Measurements from ENCODE around the gene PHKA2.

Gene PHKA2

DNA sequence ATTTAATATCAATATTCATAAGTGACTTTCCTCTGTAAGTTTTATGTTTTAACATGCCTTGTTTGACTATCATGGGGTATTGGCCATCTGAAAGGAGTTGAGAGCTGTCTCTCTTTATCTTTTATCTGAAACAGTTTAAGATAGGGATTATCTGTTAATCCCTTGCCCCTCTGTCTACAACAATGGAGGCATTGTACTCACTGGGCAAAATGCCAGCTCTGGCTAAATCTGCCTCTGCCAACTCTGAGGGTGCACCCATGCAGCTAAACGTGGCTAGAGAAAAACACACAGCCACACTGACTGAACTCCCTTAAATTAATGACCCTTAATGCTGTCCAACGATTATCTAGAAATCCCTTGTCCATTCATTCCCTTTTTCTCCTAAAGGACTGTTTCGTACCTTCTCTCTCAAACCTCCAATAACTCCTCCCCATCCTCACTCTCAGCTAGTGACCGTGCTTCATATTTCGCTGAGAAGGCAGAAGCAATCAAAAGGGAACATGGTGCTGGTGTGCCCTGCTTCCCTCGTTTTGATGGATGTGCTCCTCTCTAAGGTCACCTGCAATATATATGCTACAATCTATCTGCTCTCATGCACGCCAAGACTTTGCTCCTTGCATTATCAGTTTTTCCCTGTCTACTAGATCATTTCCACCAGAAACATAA is 10.3 kb downstream of the PHKA2 start:
- DNase-seq (ENCODE audit: insufficient read length, low spot score) (no peak), FAIRE-seq (no peak)

GRCh38 chrX:18971506-18971905 is 12.4 kb downstream of the PHKA2 start:
- FAIRE-seq, result no peak
- no peak for DNase-seq (ENCODE audit: insufficient read length, low spot score)

- DNase-seq (ENCODE audit: insufficient read length, low spot score), result no peak
- peak; percentile 28 for FAIRE-seq
Observed at GRCh38 chrX:18970465-18970864, 13.4 kb downstream of the PHKA2 start.

DNA sequence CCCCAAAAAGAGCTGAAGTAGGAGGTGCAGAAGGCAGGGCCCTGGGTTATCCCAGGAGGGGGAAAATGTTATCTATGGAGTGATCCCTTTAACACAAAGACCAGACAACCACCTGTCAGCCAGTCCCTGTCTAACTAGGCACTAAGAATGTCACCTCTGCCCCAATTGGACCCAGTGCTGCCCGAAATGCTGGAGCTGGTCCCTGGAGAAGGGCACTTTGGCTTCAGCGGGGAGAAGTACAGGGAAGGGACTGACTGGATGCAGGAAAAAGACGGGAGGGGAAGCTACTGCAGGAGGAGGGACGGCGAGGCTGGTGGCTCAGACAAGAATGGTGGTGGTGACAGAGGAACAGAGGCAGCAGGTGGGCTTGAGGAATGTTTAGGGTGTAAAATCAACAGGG is 17.3 kb downstream of the PHKA2 start:
- FAIRE-seq (no peak), DNase-seq (ENCODE audit: insufficient read length, low spot score) (no peak)

GRCh38 chrX:18964901-18965300 is 19.0 kb downstream of the PHKA2 start:
- FAIRE-seq (no peak), DNase-seq (ENCODE audit: insufficient read length, low spot score) (no peak)

DNA sequence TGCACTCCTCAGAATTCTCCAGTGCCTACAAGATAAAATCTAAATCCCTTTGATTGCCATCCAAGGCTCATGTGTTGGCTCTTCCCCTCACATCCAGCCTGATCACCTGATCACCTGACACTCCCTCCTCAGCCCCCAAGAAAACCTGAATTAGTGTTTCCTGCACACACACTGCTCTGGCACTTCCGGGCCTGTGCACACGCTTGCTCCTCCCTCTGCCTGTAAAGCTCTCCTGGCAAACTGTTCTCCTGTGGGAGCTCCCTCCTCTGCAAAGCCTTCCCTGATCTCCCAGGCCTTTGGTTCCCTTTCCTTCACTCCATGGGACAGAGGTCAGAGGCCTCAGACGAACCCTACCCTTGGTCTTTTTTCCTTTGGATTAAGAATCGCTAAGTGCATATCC is 19.9 kb downstream of the PHKA2 start:
- DNase-seq (ENCODE audit: insufficient read length, low spot score) (no peak), FAIRE-seq (no peak)

- DNase-seq (ENCODE audit: insufficient read length, low spot score) (no peak), FAIRE-seq (no peak)
Observed at GRCh38 chrX:18962329-18962728, 21.6 kb downstream of the PHKA2 start.

GRCh38 chrX:18961686-18962085 is 22.2 kb downstream of the PHKA2 start:
- no peak for FAIRE-seq
- no peak for DNase-seq (ENCODE audit: insufficient read length, low spot score)

DNA sequence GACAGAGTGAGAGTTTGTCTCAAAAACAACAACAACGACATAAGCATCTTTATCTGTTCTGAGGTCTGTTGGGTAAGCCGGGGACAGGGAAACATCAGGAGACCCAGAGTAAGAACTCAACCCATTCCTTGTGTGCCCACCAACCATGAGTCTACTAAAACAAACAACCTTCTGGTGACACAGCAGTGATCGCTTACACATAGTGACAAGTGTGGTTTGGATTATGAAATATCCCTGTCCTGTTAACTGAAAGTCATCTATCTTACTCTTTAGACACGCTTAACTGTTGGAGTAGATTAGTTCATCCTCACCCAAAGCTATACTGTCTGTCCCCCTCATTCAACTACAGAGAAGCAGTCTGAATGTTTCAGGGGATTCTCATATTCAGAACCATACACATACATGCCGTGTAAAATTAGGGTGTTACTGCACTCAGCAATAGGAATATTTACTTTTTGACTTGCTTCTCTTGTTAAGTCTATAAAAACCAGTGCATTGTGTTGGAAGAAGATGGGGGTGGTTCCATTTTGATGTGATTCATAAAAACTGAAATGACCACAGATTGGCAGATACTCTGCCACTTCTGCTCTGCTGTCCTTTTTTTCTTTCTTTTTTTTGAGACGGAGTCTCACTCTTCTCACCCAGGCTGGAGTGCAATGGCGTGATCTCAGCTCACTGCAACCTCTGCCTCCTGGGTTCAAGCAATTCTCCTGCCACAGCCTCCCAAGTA is 27.4 kb downstream of the PHKA2 start:
- DNase-seq (ENCODE audit: insufficient read length, low spot score) (no peak), FAIRE-seq (no peak)

GRCh38 chrX:18955676-18956075 is 28.2 kb downstream of the PHKA2 start:
- DNase-seq (ENCODE audit: insufficient read length, low spot score) (no peak), FAIRE-seq (no peak)

GRCh38 chrX:18951032-18951431 is 32.9 kb downstream of the PHKA2 start:
- FAIRE-seq (no peak), DNase-seq (ENCODE audit: insufficient read length, low spot score) (no peak)

GRCh38 chrX:18949944-18950301 is 34.0 kb downstream of the PHKA2 start:
- FAIRE-seq (no peak), DNase-seq (ENCODE audit: insufficient read length, low spot score) (no peak)

DNA sequence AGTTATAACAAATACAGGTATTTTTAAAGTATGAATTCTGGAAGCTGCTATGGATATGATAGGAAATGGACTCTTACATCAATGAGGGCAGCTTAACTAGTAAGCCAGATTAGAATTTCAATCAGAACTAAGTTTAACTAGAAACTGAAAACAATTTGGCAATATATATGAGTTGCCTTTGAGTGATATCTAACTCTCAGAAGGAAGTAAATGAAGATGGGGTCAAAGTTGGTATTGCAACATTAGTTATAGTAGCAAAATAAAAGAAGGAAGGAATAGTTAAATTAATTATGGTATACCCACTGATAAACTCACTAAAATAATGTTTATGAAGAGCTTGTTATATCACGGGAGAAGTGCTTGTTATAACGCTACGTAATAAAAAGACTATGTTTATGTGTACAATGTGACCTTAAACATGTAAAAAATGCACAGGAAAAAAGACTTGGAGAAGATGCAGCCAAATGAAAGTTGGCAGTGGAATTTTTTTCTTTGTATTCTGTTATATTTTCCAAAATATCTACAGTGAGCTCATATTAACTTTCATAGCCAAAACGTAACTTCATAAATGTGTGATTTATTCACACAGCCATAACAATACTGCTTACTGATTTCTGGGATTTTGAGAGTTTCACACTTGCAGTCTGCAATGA is 34.5 kb downstream of the PHKA2 start:
- FAIRE-seq, result no peak
- DNase-seq (ENCODE audit: insufficient read length, low spot score), result no peak

DNA sequence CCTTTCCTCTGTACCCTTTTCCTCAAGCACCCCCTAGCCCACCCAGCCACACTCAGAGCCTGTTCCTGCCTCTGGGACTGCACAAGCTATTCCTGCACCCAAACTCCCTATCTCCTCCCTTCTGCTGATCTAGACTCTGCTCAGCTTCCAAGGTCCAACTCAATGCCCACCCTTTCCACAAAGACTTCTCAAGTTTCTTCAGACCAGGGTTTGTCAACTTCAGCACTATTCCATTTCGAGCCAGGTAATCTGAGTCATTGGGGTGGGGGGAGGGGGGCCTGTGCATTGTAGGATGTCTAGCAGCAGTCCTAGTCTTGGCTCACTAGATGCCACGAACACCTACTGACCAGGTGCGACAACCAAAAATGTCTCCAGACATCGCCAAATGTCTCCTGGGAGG is 37.3 kb downstream of the PHKA2 start:
- DNase-seq (ENCODE audit: insufficient read length, low spot score), result no peak
- no peak for FAIRE-seq

GRCh38 chrX:18946157-18946556 is 37.8 kb downstream of the PHKA2 start:
- DNase-seq (ENCODE audit: insufficient read length, low spot score), result no peak
- FAIRE-seq, result peak; percentile 51

DNA sequence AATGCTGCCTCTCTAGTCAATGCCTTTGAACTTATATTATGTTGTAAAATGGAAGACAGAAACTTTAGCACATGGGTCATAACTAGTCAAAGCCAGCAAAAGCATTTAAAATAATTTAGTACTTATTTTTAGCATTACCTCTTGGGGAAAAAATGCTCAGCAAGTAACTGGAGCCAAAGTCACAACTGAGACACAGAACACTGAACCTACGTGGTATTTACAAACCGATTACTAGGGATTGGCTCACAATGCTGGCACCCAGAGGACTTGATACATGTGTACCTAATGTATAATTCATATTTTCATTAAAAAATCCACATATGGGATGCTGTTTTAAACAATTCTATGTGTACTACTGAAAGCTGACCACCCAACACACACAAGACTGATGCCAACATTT is 38.4 kb downstream of the PHKA2 start:
- no peak for DNase-seq (ENCODE audit: insufficient read length, low spot score)
- no peak for FAIRE-seq

GRCh38 chrX:18944482-18944881 is 39.4 kb downstream of the PHKA2 start:
- DNase-seq (ENCODE audit: insufficient read length, low spot score), result no peak
- FAIRE-seq, result no peak

DNA sequence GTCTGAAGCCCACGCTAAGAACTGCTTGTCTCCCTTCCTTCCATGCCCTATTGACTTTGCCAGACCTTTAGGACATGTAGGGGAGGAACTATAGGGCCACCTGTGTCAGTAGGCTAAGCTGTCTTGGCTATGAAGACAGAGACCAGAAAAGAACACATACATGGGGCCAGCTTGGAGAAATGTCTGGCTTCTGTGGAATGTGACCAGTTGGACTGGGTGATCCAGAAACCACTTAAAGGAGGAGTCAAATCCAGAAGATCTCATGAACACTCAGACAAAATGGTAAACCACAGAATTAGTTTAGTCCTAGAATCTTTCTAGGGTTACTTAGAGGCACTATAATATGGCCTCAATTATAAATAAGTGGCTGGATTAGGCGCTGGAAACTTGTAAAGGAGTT is 42.0 kb downstream of the PHKA2 start:
- no peak for FAIRE-seq
- DNase-seq (ENCODE audit: insufficient read length, low spot score), result no peak

- FAIRE-seq (no peak), DNase-seq (ENCODE audit: insufficient read length, low spot score) (no peak)
Observed at GRCh38 chrX:18938710-18939109, 45.2 kb downstream of the PHKA2 start.

GRCh38 chrX:18937173-18937572 is 46.7 kb downstream of the PHKA2 start:
- DNase-seq (ENCODE audit: insufficient read length, low spot score) (no peak), FAIRE-seq (no peak)

DNA sequence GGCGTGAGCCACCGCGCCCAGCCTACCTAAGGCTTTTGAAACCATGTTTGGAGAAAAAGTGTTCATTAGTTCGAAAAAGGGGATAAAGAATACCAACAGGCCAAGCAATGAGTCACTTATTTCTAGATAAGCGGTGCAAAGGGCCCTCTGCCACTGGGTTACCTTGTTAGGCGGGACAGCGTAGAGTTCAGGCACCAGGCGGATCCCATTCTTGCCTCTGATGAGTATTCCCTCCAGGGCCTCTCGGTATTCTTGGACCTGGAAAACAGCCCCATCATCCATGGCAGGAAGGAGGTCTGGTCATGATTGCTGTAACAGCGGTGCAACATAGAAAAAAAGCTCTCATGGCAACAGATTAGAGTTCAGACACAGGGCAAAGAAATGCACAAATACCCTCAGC is 48.0 kb downstream of the PHKA2 start:
- FAIRE-seq, result no peak

GRCh38 chrX:18934708-18935107 is 49.2 kb downstream of the PHKA2 start:
- no peak for DNase-seq (ENCODE audit: insufficient read length, low spot score)
- FAIRE-seq, result no peak

More for the DNA sequence above, 48.0 kb downstream of the PHKA2 start:
- no peak for DNase-seq (ENCODE audit: insufficient read length, low spot score)

All from GM19239 (cell line).